Type B pancreatic cell (in vitro differentiated cells): Measurements from ENCODE around the gene ATG12. TPM values are rescaled to one million over a fixed set of nuclear protein-coding genes. Genes with fewer than 3 reads are reported as not detected.
A peak's percentile ranks its signal among the peaks of the same experiment; 100 is the strongest.

Experiments used
- DNase-seq: peaks from one replicate; pipeline ENCODE4 v3.0.0; 2021; ENCODE audit warnings: mixed read lengths; ENCODE audit not compliant: unreplicated experiment; ENCODE audit errors: extremely low spot score
- H3K27ac Mint-ChIP-seq: 2 replicates; pipeline ENCODE4 v1.8.0; 2021; ENCODE audit warnings: mild to moderate bottlenecking, mixed read lengths
- H3K27me3 Mint-ChIP-seq: 2 replicates; pipeline ENCODE4 v1.8.0; 2021; ENCODE audit warnings: mixed read lengths
- H3K36me3 Mint-ChIP-seq: 2 replicates; pipeline ENCODE4 v1.8.0; 2021; ENCODE audit warnings: mixed read lengths
- H3K4me1 Mint-ChIP-seq: one replicate; pipeline ENCODE4 v1.8.0; 2021; ENCODE audit warnings: mixed read lengths; ENCODE audit not compliant: unreplicated experiment
- H3K4me3 Mint-ChIP-seq: 2 replicates; pipeline ENCODE4 v1.8.0; 2021; ENCODE audit warnings: mild to moderate bottlenecking, mixed read lengths
- H3K9me3 Mint-ChIP-seq: 2 replicates; pipeline ENCODE4 v1.8.0; 2021; ENCODE audit warnings: mixed read lengths
- CTCF ChIP-seq: fragments of 200-600 bp; sonication (generic); conservative IDR thresholded peaks from 2 replicates; pipeline ENCODE4 v1.5.0; 2021; ENCODE audit warnings: antibody characterized with exemption, mild to moderate bottlenecking
- total RNA-seq: library from RNA; stranded (reverse); gene quantifications from 2 replicates; pipeline ENCODE4 v1.2.1, GENCODE V29; 2021; ENCODE audit warnings: low replicate concordance

The ATG12 gene
- total RNA-seq, 1 donor from 2014 or later: 45.9 TPM

DNA sequence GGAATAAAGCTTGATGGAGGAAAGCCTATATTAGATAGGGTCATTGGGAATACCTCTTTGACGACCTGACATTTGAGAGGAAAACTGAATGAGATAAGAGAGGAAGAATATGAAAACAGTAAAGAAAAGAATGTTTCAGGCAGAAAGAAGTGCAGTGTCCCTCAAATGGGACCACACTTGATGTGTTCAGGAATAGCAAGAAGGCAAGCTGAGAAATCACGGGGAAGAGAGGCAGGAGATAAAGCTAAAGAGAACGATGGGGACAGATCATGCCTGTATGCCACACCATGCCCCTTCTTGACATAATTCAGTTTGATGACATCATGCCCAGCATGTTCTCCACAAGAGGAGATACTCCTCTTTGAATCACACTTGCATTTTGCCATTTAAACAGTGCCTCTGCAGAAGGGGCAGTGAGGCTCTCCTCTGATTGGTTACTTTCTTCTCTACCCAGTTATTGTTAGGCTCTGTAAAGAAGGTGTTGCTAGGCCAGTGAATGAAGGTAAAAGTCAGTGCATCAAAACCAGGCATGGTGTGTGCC, 8.0 kb upstream of the ATG12 start:
- H3K4me3 Mint-ChIP-seq: no peak overlapping the region
- TF ChIP-seq CTCF: no peak
- peaks cover 11% of the 10 kb centered on the region for H3K36me3 Mint-ChIP-seq
- no peak overlapping the region for H3K27ac Mint-ChIP-seq
- peaks cover 11% of the 10 kb centered on the region for H3K9me3 Mint-ChIP-seq
- no peaks in the 10 kb centered on the region for H3K27me3 Mint-ChIP-seq
- no peak for DNase-seq
- H3K4me1 Mint-ChIP-seq: peaks cover 23% of the 10 kb centered on the region

- Mint-ChIP-seq H3K4me3 (no peak overlapping the region), H3K9me3 (no peaks in the 10 kb centered on the region), H3K27me3 (no peaks in the 10 kb centered on the region), H3K4me1 (peaks cover 34% of the 10 kb centered on the region), H3K27ac (no peak overlapping the region), H3K36me3 (no peaks in the 10 kb centered on the region)
- no peak for DNase-seq
- TF ChIP-seq CTCF: no peak
Observed at GRCh38 chr5:115847290-115847689, 5.9 kb upstream of the ATG12 start.

GRCh38 chr5:115844321-115844817, 3.0 kb upstream of the ATG12 start:
- Mint-ChIP-seq H3K27me3 (no peaks in the 10 kb centered on the region), H3K36me3 (no peaks in the 10 kb centered on the region), H3K4me3 (peak overlapping the region; percentile 38), H3K9me3 (no peaks in the 10 kb centered on the region), H3K4me1 (peaks cover 33% of the 10 kb centered on the region), H3K27ac (peak overlapping the region; percentile 61)
- TF ChIP-seq CTCF: no peak
- DNase-seq: no peak

DNA sequence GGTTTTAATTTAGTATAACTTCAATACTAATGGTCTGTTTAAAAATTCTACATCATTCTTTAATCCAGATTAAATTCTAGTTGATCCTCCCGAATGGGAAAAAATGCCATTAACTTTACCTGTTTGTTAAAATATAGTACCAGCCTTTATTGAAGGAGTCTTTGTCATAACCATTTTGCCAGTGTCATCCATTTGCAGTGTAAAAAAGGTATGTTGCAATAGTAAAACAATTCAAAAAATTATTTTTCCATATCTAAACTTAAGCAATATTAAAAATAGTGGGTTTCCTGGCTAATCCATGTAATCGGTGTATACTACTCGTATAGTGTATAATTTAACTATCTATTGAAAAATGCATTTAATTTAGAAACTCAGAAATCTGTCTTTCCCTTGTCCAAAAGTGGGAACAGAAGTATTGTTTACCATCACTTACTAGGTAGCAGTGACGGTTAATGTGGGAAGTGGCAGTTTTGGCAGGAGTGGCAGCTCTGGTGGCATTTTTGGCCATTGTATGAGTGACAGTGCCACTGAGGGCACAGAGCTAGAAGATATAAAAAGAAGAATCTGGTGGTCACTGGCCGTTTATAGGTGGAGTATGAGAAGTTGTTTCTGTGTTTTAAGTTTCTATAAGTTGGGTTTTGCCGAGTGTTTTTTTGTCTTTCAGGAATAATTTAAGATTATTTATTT, 2.2 kb upstream of the ATG12 start:
- DNase-seq: no peak
- Mint-ChIP-seq H3K36me3 (no peaks in the 10 kb centered on the region), H3K9me3 (no peaks in the 10 kb centered on the region), H3K4me1 (peaks cover 33% of the 10 kb centered on the region), H3K27ac (no peak overlapping the region), H3K4me3 (peak overlapping the region; percentile 96), H3K27me3 (no peaks in the 10 kb centered on the region)
- TF ChIP-seq CTCF: no peak

DNA sequence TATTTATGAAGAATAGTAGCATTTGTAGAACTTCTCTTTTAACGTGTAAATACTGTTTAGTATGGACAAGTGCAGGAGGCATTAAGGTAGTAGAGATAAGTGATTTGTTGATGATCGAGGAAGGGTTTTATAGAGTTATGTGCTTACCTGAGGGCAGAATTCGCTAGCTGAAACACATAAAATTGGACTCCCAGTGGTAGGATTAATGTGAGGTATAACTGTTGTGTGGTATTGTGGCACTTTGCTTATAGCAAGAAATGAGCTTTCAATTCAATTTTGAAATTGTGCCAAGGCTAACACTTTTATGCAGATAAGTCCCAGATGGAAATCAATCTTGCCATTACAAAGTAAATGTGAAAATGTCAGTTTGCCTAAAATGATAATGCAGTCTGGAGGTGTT, 1.6 kb upstream of the ATG12 start:
- H3K27ac Mint-ChIP-seq: peak overlapping the region; percentile 93
- DNase-seq: no peak
- no peaks in the 10 kb centered on the region for H3K36me3 Mint-ChIP-seq
- H3K4me1 Mint-ChIP-seq: peaks cover 33% of the 10 kb centered on the region
- no peak for TF ChIP-seq CTCF
- H3K27me3 Mint-ChIP-seq: no peaks in the 10 kb centered on the region
- H3K4me3 Mint-ChIP-seq: peak overlapping the region; percentile 96
- no peaks in the 10 kb centered on the region for H3K9me3 Mint-ChIP-seq
